Esophagus squamous epithelium (tissue), 4 donors: Measurements from ENCODE around the gene ELMO2.

Experiments used
- CTCF ChIP-seq, 6 experiments: fragments of 450-650 bp in 4 of 6; fragments of 200-600 bp in 2 of 6; sonication (generic) in 2 of 6; IDR thresholded peaks; one replicate each; pipeline ENCODE4 v1.5.1; 2016 to 2019; ENCODE audit warnings: antibody characterized with exemption in 6 of 6, mild to moderate bottlenecking in 4 of 6, moderate library complexity in 4 of 6
- POLR2A ChIP-seq, 4 donors: fragments of 450-650 bp; IDR thresholded peaks; one replicate each; pipeline ENCODE4 v1.6.1; 2017; ENCODE audit warnings: antibody characterized with exemption in 4 of 4, mild to moderate bottlenecking in 4 of 4, moderate library complexity in 3 of 4

DNA sequence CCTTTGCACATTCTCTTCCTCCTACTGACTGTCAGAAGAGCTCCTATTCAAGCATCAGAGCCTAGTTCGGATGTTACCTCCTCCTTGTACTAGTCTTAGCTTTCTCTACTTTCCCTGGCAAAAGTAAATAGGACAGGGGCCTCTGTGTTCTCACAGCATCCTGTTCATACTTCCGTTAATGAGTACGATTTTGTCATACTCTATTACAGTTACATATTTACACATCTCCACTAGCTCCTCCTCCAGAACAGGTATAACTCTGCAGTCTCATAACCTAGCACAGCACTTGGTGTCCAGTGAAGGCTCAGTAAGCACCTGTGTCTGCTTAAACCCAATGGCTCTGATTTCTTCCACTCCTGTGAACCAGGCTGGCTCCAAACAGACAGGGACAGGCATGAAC is 7.0 kb downstream of the ELMO2 start:
- TF ChIP-seq CTCF (IDR thresholded peaks at IDR 0.05): no peak
- no peak for TF ChIP-seq POLR2A (IDR thresholded peaks at IDR 0.05)
